GM21367 (cell line): ENCODE results near the gene MZT2B.
"Not testable (repeated sequence)": the region's sequence is repeated elsewhere in the genome, so short reads cannot be mapped to it uniquely, and the experiment has no call there.

Experiments
- ATAC-seq: cut with Tn5 transposase; IDR thresholded peaks from one replicate; pipeline ENCODE4 v1.9.1; 2021; ENCODE audit not compliant: unreplicated experiment

Gene MZT2B

DNA sequence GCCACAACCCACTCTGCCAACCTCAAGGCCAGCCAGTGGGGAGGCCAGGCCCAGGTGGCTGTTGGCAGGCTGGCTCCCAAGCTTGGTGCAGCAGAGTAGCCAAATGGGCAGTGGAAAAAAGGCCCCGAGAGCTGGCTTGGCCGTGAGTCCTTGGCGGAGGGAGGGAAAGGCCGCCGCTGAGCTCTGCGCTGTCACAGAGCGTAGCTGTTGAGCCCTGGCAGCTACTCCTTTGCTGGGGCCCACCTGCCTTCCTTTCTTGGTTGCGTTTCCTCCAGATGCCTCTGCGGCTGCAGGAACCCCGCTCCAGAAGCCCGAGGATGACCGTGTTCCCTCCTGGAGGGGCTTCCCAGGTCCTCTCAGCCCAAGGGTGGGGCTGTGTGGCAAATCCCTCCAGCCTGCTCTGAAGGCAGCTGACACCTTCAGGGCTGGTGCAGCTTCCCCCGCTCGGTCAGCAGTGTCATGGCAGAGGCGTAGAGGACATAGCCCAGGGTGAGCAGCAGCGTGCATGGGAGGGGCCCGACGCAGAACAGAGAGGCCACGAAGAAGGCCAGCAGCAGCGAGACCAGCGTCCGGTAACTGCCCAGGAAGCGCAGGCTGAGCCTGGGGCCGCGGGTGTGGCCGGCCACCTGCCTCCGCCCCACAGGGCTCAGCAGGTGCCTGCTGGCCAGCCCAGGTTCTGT is 29.8 kb upstream of the MZT2B start:
- not testable (repeated sequence) for ATAC-seq

DNA sequence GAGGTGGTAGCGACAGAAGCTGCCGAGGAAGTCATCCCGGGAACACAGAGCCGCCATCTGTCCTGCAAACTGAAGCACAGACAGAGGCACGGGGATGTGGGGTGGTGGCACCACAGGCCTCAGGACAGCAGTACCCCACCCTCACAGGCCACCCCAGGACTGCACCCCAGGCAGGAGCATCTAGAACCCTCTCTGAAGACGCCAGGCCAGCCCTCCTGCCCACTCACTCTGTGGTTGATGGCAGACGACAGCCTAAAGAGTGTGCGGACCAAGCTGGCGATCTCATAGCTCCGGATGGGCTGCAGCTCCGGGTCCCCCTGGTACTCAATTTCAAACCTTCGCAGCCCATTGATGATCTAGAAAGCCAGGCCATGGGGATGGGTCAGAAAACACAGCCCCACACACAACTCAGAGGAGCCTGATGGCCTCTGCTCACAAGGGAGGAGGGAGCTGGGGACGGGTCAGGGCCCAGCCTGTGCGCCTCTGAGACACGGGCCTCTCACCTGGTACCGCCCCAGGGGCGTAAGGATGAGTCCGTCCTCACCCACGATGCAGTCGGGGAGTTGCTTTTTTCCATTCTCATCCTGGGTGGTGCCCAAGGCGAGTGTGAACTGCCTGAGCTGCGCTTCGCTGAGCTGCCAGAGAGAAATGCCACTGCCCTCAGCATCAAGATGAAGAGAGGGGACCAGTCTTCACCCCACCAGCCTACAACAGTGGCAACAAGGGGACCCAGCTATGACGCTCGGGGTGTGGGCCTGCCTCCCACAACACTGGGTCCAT is 29.1 kb upstream of the MZT2B start:
- no peak for ATAC-seq

DNA sequence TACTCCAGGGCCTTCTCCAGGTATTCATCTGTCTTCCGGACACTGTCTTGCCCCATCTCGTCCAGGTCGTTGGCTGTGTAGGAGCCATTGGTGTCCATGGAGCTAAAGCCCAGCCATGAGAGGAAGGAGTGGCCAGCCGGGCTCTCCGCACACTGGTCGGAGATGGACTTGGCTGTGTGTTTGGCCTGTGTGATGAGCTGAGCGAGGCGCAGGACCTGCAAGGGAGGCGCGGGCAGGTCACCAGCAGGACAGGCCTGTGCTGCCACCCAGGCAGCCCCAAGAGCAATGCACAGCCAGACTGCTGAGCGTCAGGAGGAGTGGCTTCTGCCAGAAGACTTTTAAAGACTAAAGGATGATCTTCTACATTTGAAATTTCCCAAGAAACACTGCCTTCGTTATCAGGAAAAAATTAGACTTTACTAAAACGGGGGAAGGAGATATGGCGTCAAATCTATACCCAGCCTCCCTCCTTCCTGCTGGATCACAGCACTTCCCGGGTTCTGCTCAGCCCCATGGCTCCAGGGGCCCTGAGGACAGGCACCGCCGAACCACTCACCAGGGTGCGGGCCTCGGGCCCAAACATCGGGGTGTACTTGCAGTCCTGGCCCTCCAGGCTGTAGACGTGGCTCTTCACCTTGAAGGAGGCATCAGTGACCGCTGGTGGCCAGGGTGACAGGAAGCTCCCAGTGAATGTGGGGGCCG is 28.2 kb upstream of the MZT2B start:
- not testable (repeated sequence) for ATAC-seq

DNA sequence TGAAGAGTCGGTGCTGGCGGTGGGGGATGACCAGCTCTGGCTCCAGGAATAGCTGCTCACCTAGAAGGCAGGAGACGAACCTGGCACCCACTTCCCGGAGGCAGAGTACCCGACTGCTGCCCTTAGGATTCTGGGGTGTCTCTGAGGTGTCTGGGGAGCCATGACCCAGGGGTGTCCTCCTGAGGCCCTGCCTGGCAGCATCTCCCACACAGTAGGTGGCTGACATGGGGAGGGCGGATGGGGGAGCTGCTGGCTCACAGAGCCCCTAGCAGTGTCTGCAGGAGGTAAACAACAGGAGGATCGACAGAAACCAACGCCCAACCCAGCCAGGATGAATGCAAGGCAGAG is 27.7 kb upstream of the MZT2B start:
- ATAC-seq, result not testable (repeated sequence)

DNA sequence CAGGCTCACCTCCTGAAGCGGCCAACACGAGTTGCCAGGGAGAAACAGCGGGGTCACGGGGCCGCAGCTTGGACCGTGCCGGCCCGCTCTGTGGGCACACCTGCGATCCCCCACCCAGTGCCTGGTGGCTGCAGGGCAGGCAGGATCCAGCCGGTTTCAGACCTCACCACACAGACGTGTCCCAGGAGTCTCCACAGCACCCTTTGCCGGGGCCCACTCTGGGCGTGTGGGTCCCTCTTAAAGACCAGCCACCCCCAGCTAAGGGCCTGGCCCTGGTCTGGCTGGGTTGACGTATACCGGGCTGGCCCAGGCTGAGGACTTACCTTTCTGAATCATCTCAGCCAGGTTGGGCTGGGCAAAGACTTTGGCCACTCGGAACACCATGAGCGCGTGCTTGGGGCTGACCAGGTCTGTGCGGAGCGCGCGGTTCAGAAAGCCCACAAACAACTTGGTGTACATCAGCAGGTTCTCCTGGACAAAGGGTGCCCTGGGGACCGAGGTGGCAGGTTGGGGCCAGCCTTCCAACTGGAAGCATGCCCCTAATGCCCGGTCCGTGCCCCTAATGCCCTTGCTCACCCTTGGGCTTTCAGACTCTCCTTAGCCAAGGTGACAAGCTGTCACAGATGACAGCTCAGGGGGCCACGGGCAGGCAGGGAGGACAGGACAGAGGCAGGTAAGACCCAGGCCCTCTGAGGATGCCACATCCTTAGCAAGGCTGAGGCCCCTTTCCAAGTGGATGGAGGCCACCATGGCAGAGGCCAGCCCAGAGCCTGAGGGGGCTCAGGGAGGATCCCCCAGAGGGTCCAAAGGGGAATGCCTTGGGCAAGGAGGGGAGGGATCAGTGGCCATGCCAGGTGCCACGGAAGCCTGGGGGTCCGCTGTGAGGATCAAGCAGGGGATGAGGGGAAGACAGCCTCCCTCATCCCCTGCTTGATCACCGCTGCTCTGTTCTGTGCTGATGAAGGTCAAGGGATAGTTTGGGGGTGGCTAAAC is 27.0 kb upstream of the MZT2B start:
- ATAC-seq, result no peak

DNA sequence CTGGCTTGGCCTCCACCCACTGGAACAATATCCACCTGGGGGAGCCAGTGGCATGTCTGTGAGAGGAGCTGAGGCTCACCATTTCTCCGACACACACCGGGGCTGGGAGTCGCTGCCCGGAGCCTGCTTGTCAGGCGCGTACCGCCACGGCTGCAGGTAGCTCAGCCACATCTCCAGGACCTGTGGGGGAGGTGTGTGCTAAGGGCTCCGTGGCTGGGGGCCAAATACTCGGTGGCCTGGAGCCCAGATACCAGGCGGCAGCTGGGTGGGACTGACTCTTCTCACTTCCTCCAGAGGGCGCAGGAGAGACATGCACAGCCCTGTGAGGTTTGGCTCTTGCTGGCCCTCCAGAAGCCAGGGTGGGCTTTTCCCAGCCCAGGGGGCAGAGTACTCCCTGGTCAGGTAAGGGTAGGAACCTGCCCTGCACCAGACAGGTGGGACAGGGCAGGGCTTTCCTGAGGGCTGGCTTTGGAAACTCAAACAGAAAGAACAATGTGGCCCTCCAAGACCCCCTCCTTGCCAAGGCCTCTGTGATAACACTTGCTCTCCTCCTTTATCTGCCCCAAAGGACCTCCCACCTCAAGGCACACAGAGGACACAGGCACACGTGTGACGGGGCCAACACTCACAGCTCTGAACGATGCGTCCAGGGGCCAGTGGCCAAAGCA is 26.0 kb upstream of the MZT2B start:
- ATAC-seq, result not testable (repeated sequence)

DNA sequence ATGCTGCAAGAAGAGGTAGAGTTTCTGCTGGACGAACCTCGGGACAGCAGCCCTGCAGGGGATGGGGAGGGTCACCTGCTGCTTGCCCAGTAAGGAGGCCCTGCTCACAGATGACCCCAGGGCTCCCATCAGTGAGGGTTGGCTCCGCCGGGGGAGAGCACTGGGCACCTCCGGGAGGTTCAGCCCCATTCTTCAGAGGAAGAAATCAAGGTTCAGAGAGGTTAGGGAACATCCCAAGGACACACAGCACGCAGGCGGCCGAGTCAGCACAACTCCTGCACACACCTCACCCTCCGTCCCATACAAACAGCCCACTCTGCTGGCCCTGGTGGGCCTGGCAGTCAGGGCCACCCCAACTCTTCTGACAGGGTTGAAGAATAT is 25.4 kb upstream of the MZT2B start:
- no peak for ATAC-seq

DNA sequence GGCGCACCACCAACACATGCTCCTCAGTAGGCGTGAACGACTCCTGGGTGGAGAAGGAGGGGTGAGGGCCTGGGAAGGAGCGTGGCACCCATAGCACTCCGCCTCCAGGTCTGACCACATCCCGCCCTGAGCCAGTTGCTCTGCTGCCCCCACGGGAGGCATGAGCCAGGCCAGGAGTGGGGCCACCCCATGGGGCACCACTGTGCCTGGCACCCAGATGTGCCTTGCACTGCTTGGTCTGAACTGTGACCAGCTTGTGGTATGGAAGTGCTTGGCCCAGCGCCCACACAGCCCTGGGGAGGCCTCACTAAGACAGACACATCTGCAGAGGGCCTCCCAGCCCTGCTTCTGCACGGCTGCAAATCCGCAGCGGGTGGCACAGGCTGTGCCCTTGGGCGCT is 24.7 kb upstream of the MZT2B start:
- ATAC-seq, result peak; percentile 35

DNA sequence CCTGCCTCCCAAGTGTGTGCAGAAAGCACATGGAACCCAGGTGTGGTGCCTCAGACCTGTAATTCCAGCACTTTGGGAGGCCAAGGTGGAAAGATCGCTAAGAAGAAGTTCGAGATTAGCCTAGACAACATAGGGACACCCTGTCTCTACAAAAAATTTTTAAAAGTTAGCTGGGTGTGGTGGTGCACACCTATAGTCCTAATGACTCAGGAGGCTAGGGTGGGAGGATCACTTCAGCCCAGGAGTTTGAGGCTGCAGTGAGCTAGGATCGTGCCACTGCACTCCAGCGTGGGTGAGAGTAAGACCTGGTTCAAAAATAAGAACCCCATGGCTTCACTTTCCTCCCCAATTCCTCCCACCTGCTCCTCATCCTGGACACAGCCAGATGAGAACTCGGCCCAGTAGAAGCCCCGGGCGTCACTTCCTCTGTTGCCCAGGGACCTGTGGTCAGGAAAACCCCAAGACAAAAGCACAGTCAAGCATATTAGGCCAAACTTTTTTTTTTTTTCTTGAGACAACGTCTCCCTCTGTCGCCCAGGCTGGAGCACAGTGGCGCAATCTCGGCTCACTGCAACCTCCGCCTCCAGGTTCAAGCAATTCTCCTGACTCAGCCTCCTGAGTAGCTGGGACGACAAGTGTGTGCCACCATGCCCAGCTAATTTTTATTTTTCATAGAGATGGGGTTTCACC is 24.1 kb upstream of the MZT2B start:
- ATAC-seq, result peak; percentile 86

DNA sequence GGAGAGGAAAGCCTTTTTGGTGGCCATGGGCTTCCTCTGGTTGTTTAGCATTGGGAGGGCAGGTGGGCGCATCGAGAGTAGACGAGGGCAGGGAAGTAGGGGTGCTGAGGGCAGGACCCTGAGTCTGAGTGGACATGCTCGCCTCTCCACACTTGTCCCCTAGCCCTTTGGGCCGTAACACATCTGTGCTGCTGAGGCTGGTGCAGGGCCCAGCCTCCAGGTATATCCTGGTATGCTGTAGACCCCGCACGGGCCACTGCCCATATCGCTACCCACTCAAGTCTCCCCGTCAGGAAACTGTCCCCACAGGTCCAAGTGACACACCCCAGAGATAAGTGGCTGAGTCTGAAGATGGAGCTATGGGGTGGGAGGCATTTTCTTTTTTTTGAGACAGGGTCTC is 23.4 kb upstream of the MZT2B start:
- no peak for ATAC-seq

DNA sequence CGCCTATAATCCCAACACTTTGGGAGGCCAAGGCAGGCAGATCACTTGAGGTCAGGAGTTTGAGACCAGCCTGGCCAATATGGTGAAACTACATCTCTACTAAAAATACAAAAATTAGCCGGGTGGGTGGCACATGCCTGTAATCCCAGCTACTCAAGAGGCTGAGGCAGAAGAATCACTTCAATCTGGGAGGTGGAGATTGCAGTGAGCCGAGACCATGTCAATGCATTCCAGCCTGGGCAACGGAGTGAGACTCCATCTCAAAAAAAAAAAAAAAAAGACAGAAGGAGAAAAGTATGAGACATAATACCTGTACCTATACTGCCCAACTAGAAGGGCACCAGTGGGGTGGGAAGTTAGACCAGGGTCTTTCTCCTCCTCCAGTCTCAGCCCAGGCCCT is 22.7 kb upstream of the MZT2B start:
- ATAC-seq, result not testable (repeated sequence)

DNA sequence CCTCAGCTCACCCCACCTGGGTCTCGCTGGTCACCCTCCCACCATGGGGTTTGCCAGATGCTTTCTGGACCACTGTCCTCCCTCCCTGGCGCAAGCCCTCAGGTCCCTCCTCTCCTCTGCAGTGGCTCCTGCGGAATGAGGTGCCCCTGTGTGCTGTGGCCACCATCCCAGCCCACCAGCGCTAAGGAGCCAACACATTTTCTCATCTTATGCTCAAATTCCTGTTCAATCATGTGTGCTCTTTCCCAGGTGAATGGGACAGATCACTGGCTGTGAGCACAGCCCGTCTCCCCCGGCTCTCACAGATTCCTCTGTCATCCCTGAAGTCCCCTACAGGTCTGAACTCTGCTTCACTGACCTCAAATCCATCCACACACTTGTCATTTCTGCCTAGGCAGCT is 21.9 kb upstream of the MZT2B start:
- no peak for ATAC-seq

DNA sequence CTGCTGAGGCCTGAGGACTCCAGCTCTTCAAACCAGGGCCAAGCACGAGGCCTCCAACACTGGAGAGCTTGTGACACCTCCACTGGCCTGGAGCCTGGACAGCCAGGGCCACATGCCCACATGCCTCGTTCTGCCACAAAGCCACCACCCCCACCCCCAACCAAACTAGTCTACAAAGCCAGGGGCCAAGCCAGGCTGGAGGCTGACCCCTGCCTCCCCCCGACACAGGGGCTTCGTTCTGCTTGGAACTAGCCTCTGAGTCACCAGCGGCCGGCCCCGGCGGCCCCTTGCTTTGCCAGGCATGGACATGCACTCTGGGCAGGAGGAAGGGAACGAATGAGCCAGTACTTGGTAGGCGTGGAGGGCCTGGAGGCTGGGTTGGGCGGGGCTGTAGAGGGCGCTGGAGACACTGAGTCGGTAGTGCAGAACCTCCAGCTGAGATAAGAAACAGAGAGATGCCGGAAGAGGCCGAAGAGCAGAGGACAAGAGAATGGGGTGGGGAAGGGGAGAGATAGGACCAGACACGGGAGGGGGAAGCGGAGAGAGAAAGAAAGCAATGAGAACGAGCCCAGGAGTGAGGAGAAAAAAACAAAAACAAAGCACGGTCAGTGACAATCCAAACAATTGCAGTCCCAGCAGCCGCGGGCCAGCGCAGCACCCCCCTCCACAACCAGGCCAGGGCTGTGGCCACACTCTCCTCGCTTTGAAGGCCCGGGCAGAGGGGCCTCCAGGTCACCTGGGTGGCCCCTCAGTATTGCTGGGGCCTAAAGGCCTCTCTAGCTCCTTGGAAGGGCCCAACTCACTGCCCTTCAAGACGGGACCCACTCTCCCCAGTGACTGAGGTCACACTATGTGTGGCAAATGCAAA is 21.0 kb upstream of the MZT2B start:
- ATAC-seq, result not testable (repeated sequence)

DNA sequence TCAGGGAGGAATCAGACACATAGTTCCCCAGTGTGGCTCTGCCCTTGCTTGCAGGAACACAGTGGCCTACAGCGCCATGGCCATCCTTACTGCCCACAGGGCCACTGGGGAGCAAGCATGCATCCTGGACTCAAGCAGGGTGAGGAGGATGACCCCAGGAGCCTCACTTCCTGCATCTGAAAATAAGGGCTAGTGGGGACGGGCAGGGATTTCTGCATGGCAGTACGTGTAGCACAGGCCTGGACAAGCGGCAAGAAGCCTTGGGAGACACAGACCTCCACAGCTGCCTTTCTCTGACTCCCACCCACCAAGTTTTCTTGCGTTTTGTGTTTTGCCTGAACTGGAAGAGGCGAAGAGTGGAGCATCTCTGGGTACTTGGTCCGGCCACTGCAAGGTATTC is 19.6 kb upstream of the MZT2B start:
- ATAC-seq, result not testable (repeated sequence)

DNA sequence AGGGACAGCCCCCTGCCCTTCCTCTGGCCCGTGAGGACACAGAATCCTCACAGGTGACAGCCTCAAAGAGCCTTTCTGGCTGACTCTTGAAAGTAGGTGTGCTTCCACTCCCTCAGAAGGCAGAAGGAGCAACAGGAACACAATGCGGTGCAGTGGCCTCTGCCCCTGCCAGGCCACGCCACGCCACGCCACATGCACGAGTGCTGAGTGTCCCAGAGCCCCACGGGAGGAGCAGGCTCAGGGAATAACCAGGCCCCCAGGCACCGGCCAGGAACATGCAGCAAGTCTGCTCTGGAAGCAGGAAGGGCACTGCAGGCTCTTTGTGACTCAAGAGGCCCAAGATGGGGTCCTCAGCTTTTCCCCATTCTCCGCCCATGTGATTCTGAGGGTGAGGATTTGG is 19.1 kb upstream of the MZT2B start:
- ATAC-seq, result no peak

DNA sequence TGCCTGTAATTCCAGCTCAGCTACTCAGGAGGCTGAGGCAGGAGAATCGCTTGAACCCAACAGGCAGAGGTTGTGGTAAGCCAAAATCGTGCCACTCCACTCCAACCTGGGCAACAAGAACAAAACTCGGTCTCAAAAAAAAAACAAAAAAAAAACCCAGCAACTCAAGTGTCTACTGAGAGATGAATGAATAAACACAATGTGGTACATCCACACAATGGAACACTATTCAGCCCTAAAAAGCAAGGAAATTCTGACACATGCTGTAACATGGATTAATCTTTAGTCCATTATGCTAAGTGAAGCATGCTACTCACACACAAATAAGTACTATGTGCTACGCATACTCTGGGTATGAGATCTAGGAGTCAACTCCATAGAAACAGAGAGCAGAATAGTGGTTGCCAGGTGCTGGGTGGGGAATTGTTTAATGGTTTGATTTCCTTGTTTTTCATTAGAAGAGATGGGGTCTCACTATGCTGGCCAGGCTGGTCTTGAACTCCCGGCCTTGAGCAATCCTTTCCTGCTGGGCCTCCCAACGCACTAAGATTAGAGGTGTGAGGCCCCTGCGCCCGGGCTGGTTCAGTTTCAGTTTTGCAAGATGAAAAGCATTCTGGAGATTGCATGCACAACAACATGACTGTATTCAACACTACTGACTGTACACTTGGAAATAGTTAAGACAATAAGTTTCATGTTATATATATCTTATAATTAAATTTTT is 16.6 kb upstream of the MZT2B start:
- ATAC-seq, result no peak

DNA sequence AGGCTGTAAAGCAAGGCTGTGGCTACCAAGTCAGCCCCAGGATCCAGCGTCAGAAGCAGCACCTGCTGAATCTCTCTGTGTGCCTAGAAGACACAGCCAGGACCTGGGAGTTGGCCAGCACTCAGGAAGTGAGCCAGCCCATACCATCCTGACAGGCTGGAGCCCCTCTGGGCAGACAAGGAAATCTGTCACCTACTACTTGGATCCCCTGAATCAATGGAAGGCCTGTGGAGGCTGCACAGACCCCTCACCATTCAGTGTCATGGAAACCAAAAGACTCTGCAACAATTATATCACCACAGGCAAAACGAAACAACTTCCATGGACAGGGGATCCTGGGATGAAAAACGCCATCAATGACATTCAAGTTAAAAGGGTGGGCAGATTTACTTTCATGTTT is 15.5 kb upstream of the MZT2B start:
- ATAC-seq, result not testable (repeated sequence)

DNA sequence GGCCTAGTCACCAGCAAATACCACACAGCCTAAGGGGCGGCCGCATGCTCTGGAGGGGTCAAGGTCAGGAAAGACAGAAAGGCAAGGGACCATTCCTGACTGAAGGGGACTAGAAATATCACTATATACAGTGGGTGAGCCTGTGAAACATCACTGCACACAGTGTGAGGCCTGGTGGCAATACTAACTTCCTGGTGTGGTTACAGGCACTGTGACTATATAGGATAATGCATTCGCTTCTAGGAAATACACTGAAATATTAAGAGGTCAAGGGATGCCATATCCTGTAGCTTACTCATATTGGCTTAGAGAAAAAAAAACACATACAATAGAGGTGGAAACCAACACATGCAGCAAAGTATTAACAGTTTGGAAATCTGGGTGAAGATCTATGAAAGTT is 12.9 kb upstream of the MZT2B start:
- ATAC-seq, result not testable (repeated sequence)
